CD4-positive, alpha-beta memory T cell (primary cell): ENCODE data around the gene EIF4EBP2. TPM values are rescaled to one million over a fixed set of nuclear protein-coding genes. Genes with fewer than 3 reads are reported as not detected.

Source experiments
- CTCF ChIA-PET: fragments of 350-600 bp; sonication (Branson Sonifier 250); formaldehyde crosslinking; loops from one replicate; lab custom pipeline; 2021; ENCODE audit warnings: inconsistent platforms; ENCODE audit not compliant: partially characterized antibody; lab: Charles Lee
- POLR2A ChIA-PET: fragments of 350-600 bp; sonication (Branson Sonifier 250); formaldehyde crosslinking; loops from one replicate; lab custom pipeline; 2021; ENCODE audit not compliant: partially characterized antibody; lab: Charles Lee
- DNase-seq, 5 donors: peaks; one replicate each; pipeline versions ENCODE4 v3.0.0 to v3.0.0-alpha.2; 2020 to 2022; ENCODE audit warnings: mixed read lengths in 1 of 5
- H3K27ac ChIP-seq: one replicate; pipeline ENCODE4 v1.7.0; 2013; ENCODE audit warnings: low read depth, low read length
- H3K27me3 ChIP-seq: 2 replicates; pipeline ENCODE4 v1.7.0; 2013; ENCODE audit warnings: mild to moderate bottlenecking, low read length, moderate library complexity; ENCODE audit not compliant: insufficient read depth
- H3K36me3 ChIP-seq: 2 replicates; pipeline ENCODE4 v1.7.0; 2013; ENCODE audit warnings: mild to moderate bottlenecking, low read length, moderate library complexity; ENCODE audit not compliant: insufficient read depth
- H3K4me1 ChIP-seq: 2 replicates; pipeline ENCODE4 v1.7.0; 2013; ENCODE audit warnings: mild to moderate bottlenecking, low read length, moderate library complexity; ENCODE audit not compliant: insufficient read depth
- H3K4me3 ChIP-seq, 2 donors: one replicate each; pipeline ENCODE4 v1.7.0; 2013; ENCODE audit warnings: low read length in 2 of 2, mild to moderate bottlenecking in 1 of 2
- H3K9me3 ChIP-seq, 2 donors: one replicate each; pipeline ENCODE4 v1.7.0; 2013; ENCODE audit warnings: low read length in 2 of 2, control low read depth in 1 of 2; ENCODE audit not compliant: control insufficient read depth in 1 of 2
- H3K27ac Mint-ChIP-seq, 7 donors: one replicate each; pipeline ENCODE4 v1.8.0; 2020 to 2021; ENCODE audit warnings: mixed read lengths in 7 of 7, mild to moderate bottlenecking in 6 of 7, inconsistent platforms in 3 of 7, moderate library complexity in 3 of 7
- H3K27me3 Mint-ChIP-seq, 2 donors: one replicate each; pipeline ENCODE4 v1.8.0; 2020 to 2021; ENCODE audit warnings: mixed read lengths in 2 of 2
- H3K36me3 Mint-ChIP-seq, 2 donors: one replicate each; pipeline ENCODE4 v1.8.0; 2020 to 2021; ENCODE audit warnings: mixed read lengths in 2 of 2, inconsistent platforms in 1 of 2, mild to moderate bottlenecking in 1 of 2
- H3K4me1 Mint-ChIP-seq, 4 donors: one replicate each; pipeline ENCODE4 v1.8.0; 2020 to 2021; ENCODE audit warnings: mixed read lengths in 4 of 4, mild to moderate bottlenecking in 1 of 4
- H3K4me3 Mint-ChIP-seq, 8 donors: one replicate each; pipeline ENCODE4 v1.8.0; 2020 to 2021; ENCODE audit warnings: mixed read lengths in 8 of 8, mild to moderate bottlenecking in 7 of 8, moderate library complexity in 6 of 8, inconsistent platforms in 3 of 8
- H3K9me3 Mint-ChIP-seq, 8 donors: one replicate each; pipeline ENCODE4 v1.8.0; 2020 to 2021; ENCODE audit warnings: mixed read lengths in 8 of 8, mild to moderate bottlenecking in 5 of 8, inconsistent platforms in 3 of 8, moderate library complexity in 1 of 8
- intact Hi-C: fragments of 100-400 bp; cut with micrococcal nuclease; formaldehyde crosslinking; loops from one replicate; pipeline ENCODE4 v1.15.1; 2023
- polyA plus RNA-seq, 2 donors: library from polyadenylated mRNA; unstranded; fragments of 300-500 nt; fragmentation: Illumina TruSeq; gene quantifications; one replicate each; pipeline ENCODE4 v1.2.3, GENCODE V29; 2021
- total RNA-seq, 2 experiments: library from RNA; stranded (reverse); gene quantifications; one replicate each; pipeline ENCODE4 v1.2.3, GENCODE V29; 2021

The EIF4EBP2 gene
- total and polyA plus RNA-seq, 4 experiments from 2014 or later: 54.5 to 83.9 (median 62.3) TPM

GRCh38 chr10:70368774-70369482 is 35.0 kb upstream of the EIF4EBP2 start:
- intact Hi-C loops: loop anchor here (10.0 kb wide), 1 partner anchor 284 kb away; no protein-coding TSS in a partner anchor
- Histone ChIP-seq H3K36me3 (no peaks in the 10 kb centered on the region), H3K27me3 (no peaks in the 10 kb centered on the region), H3K9me3 (no peaks in the 10 kb centered on the region), H3K4me3 (no peak overlapping the region), H3K4me1 (peaks cover 9% of the 10 kb centered on the region), H3K27ac (no peak overlapping the region)
- H3K27me3 Mint-ChIP-seq: no peaks in the 10 kb centered on the region
- peak overlapping the region in 1 of 7 donors; percentile 59 for H3K27ac Mint-ChIP-seq
- ChIA-PET POLR2A (no interaction called here), CTCF (interaction anchor here (0.7 to 19.1 kb wide), 4 partner anchors 96 to 222 kb away, joined by 3 to 558 read pairs (median 4); partner anchors contain the start of gene TYSND1)
- H3K9me3 Mint-ChIP-seq: no peaks in the 10 kb centered on the region
- no peak overlapping the region for H3K4me3 Mint-ChIP-seq
- no peak for DNase-seq
- H3K36me3 Mint-ChIP-seq: peaks cover 0 to 2% of the 10 kb centered on the region in 2 donors
- H3K4me1 Mint-ChIP-seq: peaks cover 6 to 13% (median 8%) of the 10 kb centered on the region in 4 donors

GRCh38 chr10:70369498-70370018 is 34.4 kb upstream of the EIF4EBP2 start:
- POLR2A ChIA-PET: no interaction called here
- intact Hi-C loops: loop anchor here (10.0 kb wide), 1 partner anchor 285 kb away; no protein-coding TSS in a partner anchor

GRCh38 chr10:70370766-70371165 is 33.2 kb upstream of the EIF4EBP2 start:
- no peak overlapping the region for H3K4me3 ChIP-seq
- ChIA-PET CTCF (interaction anchor here (19.1 kb wide), 1 partner anchor 151 kb away, joined by 558 read pairs; no protein-coding TSS in a partner anchor), POLR2A (no interaction called here)
- Mint-ChIP-seq H3K27me3 (no peaks in the 10 kb centered on the region), H3K9me3 (no peaks in the 10 kb centered on the region), H3K36me3 (no peaks in the 10 kb centered on the region), H3K4me3 (no peak overlapping the region), H3K4me1 (no peaks in the 10 kb centered on the region), H3K27ac (no peak overlapping the region)
- intact Hi-C loops: no loop called here
- H3K9me3 ChIP-seq: no peaks in the 10 kb centered on the region
- no peak for DNase-seq
- H3K36me3 ChIP-seq: no peaks in the 10 kb centered on the region
- H3K4me1 ChIP-seq: no peaks in the 10 kb centered on the region
- no peaks in the 10 kb centered on the region for H3K27me3 ChIP-seq
- no peak overlapping the region for H3K27ac ChIP-seq

More at GRCh38 chr10:70369498-70370018, 34.4 kb upstream of the EIF4EBP2 start:
- H3K4me1 Mint-ChIP-seq: peaks cover 3 to 7% (median 3%) of the 10 kb centered on the region in 4 donors
- no peak for DNase-seq
- no peak overlapping the region for H3K27ac ChIP-seq
- H3K27me3 Mint-ChIP-seq: no peaks in the 10 kb centered on the region
- peaks cover 3% of the 10 kb centered on the region for H3K4me1 ChIP-seq
- H3K27ac Mint-ChIP-seq: peak overlapping the region in 1 of 7 donors; percentile 59
- H3K36me3 Mint-ChIP-seq: peaks cover 0 to 2% of the 10 kb centered on the region in 2 donors
- H3K9me3 ChIP-seq: no peaks in the 10 kb centered on the region
- CTCF ChIA-PET: interaction anchor here (0.7 to 19.1 kb wide), 2 partner anchors 96 to 150 kb away, joined by 4 to 558 read pairs; no protein-coding TSS in a partner anchor
- no peaks in the 10 kb centered on the region for H3K27me3 ChIP-seq
- H3K4me3 Mint-ChIP-seq: no peak overlapping the region
- no peak overlapping the region for H3K4me3 ChIP-seq
- no peaks in the 10 kb centered on the region for H3K9me3 Mint-ChIP-seq
- H3K36me3 ChIP-seq: no peaks in the 10 kb centered on the region

GRCh38 chr10:70371846-70372245 is 32.1 kb upstream of the EIF4EBP2 start:
- Mint-ChIP-seq H3K9me3 (no peaks in the 10 kb centered on the region), H3K4me1 (no peaks in the 10 kb centered on the region), H3K27ac (no peak overlapping the region), H3K4me3 (no peak overlapping the region), H3K27me3 (no peaks in the 10 kb centered on the region), H3K36me3 (no peaks in the 10 kb centered on the region)
- H3K27ac ChIP-seq: no peak overlapping the region
- no peaks in the 10 kb centered on the region for H3K36me3 ChIP-seq
- no peaks in the 10 kb centered on the region for H3K4me1 ChIP-seq
- H3K27me3 ChIP-seq: no peaks in the 10 kb centered on the region
- intact Hi-C loops: no loop called here
- CTCF ChIA-PET: interaction anchor here (1.0 kb wide), 1 partner anchor 150 kb away, joined by 3 read pairs; no protein-coding TSS in a partner anchor
- POLR2A ChIA-PET: no interaction called here
- no peaks in the 10 kb centered on the region for H3K9me3 ChIP-seq
- DNase-seq: no peak
- no peak overlapping the region for H3K4me3 ChIP-seq

DNA sequence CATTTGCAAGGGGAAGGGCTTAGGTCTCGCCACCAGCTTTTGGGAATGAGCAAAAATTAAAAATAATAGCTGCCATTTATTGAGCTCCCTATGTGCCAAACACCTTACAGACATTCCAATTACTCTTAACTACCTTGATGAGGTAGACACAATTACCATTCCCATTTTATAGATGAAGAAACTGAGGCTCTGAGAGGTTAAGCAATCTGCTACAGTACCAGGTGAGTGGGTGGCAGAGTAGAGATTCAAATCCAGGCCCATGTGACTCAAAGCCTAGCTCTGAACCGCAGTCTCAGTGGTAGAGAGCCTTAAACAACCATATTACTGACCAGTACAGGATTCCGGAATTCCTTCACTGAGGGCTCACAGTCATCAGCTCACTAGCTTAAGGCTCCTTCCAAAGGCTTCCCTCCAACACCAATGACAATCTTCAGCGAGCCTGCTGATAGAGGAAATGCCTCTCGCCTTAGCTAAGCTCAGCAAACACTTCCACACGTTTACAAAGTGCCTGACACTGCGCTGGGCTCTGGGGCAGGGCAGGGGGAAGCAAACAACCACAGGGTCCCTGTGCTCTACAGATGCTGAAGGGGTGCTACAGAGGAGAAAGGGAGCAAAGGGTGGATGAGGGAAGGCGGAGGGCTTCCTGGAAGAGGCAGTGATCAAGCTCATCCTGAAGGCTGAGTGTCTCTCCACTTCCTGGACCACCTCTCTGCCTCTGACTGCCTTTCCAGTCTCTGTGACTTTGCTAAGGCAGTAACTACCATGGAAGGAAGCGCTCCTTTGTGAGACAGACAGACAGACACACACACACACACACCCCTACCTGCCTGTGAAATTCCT is 28.9 kb upstream of the EIF4EBP2 start:
- intact Hi-C loops: no loop called here
- H3K27me3 ChIP-seq: no peaks in the 10 kb centered on the region
- H3K4me3 ChIP-seq: no peak overlapping the region
- H3K9me3 ChIP-seq: peaks cover 0 to 6% of the 10 kb centered on the region in 2 donors
- CTCF ChIA-PET: interaction anchor here (1.7 to 3.4 kb wide), 3 partner anchors 10 to 153 kb away, joined by 4 to 20 read pairs (median 15); no protein-coding TSS in a partner anchor
- DNase-seq: no peak
- H3K9me3 Mint-ChIP-seq: peaks cover 0 to 8% (median 1%) of the 10 kb centered on the region in 8 donors
- H3K36me3 Mint-ChIP-seq: no peaks in the 10 kb centered on the region
- no peaks in the 10 kb centered on the region for H3K36me3 ChIP-seq
- POLR2A ChIA-PET: interaction anchor here (1.2 to 1.3 kb wide), 2 partner anchors 29 to 229 kb away, joined by 4 read pairs; partner anchors contain the start of genes EIF4EBP2 and TYSND1
- H3K4me1 ChIP-seq: no peaks in the 10 kb centered on the region
- H3K27me3 Mint-ChIP-seq: no peaks in the 10 kb centered on the region
- H3K4me1 Mint-ChIP-seq: no peaks in the 10 kb centered on the region
- H3K27ac Mint-ChIP-seq: peak overlapping the region in 1 of 7 donors; percentile 13
- no peak overlapping the region for H3K27ac ChIP-seq
- no peak overlapping the region for H3K4me3 Mint-ChIP-seq

DNA sequence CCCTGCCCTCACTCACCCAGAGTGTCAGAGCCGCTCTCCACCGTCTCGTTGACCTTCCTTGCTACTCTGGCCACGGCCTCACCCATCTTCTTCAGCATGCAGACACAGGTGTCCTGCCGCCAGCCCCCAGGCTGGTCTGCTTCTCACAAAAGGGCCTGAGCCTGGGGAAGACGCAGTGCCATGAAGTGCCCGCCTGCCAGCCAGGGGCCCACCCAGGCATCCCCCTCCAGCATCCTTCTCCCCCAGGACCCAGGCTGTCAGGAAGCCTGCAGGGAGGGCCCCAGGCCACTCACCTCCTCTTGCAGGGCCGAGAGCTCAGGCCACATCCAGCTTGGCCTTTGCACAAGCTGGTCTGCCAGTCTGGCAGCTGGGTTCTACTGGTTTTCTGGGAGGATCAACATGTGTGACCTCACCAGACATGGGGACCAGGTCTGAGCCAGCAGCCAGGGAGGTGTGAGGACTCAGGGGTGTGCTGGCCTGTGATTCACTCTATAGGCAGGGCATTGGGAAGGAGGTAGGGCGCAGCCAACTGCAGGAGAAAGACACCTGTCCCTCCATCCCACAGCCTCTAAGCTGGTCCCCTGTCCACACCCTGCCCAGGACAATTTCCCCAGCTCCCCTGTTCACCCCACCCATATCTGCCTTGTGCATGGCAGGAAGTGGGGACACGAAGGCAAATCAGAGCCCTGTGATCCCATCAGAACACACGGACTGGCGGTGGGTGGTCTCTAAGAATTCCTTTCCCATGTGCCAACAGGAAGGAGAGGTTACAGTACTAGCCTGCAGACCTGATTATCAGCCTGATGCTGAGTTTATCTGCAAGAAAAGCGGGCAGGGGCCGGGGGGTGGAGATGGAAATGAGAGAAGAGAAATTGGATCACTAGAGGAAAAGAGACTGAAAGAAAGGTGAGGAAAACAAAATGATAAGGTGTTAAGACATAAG is 27.2 kb upstream of the EIF4EBP2 start:
- Histone ChIP-seq H3K27me3 (no peaks in the 10 kb centered on the region), H3K4me3 (no peak overlapping the region), H3K27ac (no peak overlapping the region), H3K4me1 (peaks cover 7% of the 10 kb centered on the region), H3K36me3 (no peaks in the 10 kb centered on the region), H3K9me3 (peaks cover 0 to 6% of the 10 kb centered on the region in 2 donors)
- H3K4me3 Mint-ChIP-seq: no peak overlapping the region
- no peak for DNase-seq
- H3K27ac Mint-ChIP-seq: peak overlapping the region in 1 of 7 donors; percentile 50
- peaks cover 0 to 9% (median 4%) of the 10 kb centered on the region in 4 donors for H3K4me1 Mint-ChIP-seq
- ChIA-PET POLR2A (no interaction called here), CTCF (interaction anchor here (0.8 to 3.3 kb wide), 3 partner anchors 12 to 230 kb away, joined by 3 to 19 read pairs (median 4); partner anchors contain the start of gene TYSND1)
- H3K27me3 Mint-ChIP-seq: no peaks in the 10 kb centered on the region
- intact Hi-C loops: no loop called here
- no peaks in the 10 kb centered on the region for H3K36me3 Mint-ChIP-seq
- peaks cover 0 to 8% (median 1%) of the 10 kb centered on the region in 8 donors for H3K9me3 Mint-ChIP-seq
